ENCODE data around the gene UPK3B. TPM values are rescaled to one million over a fixed set of nuclear protein-coding genes. Genes with fewer than 3 reads are reported as not detected.
"Not testable (repeated sequence)": the region's sequence is repeated elsewhere in the genome, so short reads cannot be mapped to it uniquely, and the experiment has no call there.

The UPK3B gene
- total RNA-seq, 1 experiment from 2014 or later, result not detected

DNA sequence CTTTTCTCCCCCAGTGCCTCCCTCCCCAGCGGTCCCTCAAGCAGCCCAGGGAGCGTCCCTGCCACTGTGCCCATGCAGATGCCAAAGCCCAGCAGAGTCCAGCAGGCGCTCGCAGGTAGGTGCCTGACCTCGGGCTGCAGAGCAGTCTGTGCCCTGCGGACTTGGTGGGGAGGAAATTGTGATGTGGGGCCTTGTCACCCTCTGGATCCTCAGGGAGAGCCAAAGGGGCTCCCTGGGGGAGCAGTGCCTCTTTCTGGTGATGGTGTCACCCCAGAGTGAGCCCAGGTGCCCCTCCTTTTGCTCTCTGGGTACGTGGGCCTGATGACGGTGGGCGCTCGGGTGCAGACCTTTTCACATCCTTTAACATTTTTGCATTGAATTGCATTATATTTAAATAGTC, 18.2 kb upstream of the UPK3B start:
- DNase-seq (ENCODE audit: low spot score), result not testable (repeated sequence)

DNA sequence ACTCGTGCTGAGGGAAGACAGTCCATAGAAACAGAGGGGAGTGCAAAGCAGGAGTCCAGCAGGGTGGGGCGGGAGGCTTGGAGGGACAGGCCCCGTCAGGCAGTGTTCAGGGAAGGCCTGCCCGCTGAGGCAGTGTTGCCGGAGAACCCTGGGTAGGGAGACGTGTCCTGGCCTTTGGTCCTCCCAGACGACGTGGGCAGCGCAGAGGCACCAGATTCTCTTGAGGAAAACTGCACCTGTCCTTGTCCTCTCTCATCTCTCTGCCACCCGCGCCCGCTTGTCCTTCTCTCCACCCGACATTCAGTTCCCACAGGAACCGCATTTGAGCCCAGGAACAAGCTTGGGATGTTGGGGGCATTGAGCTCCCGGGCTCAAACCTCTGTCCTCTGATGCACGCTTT, 14.6 kb upstream of the UPK3B start:
- DNase-seq (ENCODE audit: low spot score), result not testable (repeated sequence)

DNA sequence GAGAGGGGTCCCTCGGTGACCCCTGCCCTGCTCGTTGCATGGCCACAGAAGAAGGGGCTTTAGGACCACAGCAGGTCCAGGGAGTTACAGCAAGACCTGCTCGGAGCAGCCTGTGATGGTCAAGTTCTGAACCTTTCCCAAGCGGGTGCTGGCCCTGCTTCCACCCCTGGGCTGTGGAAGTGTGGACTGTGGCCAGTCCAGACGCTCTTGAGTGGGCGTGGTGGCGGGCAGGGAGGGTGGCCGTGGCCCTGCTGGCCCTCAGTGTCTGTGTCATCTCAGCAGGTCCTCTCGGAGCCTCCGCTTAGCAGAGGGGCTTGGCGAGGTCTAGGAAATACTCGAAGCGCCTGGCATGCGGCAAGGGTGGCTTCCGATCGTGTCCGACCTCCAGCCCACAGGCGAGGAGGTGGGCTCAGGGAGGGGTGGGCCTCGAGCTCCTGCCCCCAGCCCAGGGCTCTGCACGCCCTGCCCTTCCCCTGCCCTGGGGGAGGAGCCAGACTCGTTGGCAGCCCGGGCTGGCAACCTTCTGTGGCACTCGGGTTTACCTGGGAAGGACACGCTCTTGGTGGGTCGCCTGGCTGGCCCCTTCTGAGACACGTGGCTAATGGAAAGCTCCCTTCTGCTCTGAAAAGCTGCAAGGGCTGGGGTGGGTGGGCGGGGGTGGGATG, 12.3 kb upstream of the UPK3B start:
- DNase-seq (ENCODE audit: low spot score), result not testable (repeated sequence)

DNA sequence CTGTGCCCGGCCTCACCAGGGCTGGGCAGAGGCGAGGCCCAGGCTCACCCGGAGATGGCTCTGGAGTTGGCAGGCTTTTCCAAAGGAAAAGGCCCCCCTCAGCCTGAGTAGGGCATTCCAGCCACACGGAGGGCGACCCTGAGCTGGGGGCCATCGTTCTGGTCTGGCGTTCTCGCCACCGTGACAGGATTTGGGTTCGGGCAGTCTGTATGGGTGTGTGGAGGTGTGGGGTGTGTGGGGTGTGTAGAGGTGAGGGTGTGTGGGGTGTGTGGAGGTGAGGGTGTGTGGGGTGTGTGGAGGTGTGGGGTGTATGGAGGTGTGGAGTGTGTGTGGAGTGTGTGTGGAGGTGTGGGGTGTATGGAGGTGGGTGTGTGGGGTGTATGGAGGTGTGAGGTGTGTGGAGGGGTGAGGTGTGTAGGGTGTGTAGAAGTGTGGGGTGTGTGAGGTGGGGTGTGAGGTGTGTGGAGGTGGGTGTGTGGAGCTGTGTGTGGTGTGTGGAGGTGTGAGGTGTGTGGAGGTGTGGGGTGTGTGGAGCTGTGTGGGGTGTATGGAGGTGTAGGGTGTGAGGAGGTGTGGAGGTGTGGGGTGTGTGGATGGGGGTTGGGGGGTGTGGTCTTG, 11.7 kb upstream of the UPK3B start:
- not testable (repeated sequence) for DNase-seq (ENCODE audit: low spot score)

DNA sequence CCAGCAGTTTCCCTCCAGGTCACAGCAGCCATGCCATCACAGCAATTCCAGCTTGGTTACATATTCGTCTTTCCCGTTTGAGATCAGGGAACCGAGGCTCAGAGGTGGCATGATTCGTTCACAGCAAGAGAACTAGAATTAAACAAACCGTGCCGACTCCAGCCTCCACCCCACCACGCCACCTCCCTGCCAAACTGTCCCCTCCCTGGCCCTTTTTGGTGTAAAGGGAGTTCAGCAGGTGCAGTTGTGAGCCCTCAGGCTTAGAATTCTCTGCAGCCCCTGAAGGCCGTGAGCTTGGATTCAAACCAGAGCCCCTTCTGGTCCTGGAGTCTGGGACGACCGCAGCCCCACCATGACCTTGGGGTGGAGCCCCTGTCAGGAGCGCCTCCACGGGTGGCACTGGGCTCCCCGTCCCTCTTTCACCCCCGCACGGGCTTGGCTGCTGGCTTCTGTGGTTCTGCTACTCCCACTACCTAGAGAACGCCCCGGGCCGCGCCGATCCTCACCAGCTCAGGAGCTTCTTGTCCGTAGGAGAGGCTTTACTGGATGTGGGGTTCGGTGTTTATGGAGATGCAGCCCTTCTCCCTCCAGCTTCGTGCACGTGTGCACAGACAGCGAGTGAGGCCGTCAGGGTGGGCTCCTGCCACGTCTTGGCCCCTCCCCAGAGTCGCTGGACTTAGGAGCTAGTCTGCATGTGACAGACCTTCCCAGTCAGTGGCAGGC, 11.0 kb upstream of the UPK3B start:
- DNase-seq (ENCODE audit: low spot score), result not testable (repeated sequence)

DNA sequence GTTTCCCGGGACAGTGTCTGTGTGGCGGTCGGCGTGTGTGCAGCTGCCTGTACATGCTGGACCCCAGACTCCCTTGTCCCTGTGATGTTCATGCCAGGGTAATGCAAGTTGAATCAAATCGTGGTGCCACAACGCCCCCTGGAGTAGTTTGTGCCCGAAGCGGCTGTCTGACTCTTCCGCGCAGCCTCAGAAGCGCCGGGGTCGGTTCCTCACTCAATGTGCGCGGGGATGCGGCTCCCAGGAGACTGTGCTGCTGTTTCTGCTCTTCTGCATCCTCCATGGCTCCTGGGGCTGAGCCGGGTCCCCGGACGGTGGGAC, 10.5 kb upstream of the UPK3B start:
- DNase-seq (ENCODE audit: low spot score), result not testable (repeated sequence)

DNA sequence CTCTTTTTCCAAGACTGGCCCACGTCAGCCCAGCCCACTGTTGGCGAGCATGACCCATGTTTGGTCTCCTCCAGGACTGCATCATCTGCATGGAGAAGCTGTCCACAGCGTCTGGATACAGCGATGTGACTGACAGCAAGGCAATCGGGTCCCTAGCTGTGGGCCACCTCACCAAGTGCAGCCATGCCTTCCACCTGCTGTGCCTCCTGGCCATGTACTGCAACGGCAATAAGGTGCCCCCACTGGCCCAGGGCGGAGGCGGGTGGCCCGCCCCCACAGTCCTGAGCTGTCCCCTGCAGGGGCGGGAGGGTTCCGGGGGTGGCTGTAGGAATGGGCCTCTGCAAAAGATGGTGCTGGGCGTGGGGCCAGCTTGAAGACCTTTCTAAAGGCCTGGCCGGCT, 8.1 kb upstream of the UPK3B start:
- not testable (repeated sequence) for DNase-seq (ENCODE audit: low spot score)

DNA sequence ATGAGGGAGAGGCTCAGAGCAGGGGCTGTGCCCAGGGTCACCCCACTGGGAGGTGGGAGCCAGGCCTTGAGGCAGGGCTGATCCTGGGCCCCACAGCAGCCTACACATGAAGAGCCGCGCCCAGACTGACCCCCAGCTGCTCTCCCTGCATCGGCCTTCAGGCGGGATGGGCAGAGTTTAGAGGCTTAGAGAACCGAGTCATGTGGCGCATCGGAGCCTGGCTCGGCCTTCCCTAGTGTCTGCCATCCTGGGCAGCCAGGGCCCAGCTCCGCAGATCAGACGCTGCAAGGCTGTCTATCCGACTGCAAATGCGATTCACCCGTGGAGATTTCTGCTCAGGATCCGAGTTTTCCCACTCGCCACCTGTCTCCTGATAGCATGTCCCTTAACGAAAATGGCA, 7.5 kb upstream of the UPK3B start:
- not testable (repeated sequence) for DNase-seq (ENCODE audit: low spot score)

DNA sequence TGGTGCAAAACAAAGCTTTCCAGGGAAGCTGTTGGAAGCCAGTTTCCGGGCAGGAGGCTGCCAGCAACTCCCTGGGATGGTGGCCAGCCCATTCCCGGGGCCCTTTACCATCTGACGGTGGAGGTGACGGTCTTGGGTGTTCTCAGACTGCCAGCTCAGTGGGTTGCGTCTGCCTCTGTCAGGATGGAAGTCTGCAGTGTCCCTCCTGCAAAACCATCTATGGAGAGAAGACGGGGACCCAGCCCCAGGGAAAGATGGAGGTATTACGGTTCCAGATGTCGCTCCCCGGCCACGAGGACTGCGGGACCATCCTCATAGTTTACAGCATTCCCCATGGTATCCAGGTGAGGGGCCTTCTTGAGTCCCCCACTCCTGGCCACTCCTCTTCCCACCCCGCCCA, 7.1 kb upstream of the UPK3B start:
- DNase-seq (ENCODE audit: low spot score), result not testable (repeated sequence)

DNA sequence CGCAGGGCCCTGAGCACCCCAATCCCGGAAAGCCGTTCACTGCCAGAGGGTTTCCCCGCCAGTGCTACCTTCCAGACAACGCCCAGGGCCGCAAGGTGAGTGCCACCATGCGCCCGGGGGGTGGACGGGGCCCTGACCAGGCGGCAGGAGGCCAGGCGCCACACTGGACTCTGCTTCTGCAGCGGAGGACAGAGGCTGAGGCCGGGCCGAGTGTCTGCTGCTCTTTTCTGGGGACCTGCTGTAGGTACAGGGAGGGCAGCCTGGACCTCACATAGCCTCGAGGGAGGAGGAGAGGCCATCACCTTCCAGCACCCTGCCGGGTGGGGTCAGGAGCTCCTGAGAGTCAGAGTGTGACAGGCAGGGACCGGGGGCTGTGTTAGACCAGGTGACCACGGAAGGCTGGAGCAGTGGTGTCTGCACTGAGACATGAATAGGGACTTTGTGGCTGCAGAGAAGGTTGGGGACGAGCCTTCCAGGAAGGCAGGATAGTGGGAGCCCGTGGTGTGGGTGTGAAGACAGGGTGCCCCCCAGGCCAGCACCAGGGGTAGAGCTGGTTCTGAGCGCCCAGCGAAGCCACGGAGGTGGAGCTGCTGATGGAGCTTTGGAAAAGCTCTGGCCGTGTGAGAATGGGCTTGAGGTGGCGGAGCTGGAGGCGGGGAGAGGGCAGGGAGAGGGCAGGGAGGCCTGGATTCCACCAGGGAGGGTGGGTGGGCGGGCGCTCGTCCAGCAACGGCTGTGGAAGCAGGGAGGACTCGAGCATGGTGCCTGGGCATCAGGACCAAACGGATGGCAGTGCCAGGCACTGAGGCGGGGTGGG, 5.8 kb upstream of the UPK3B start:
- not testable (repeated sequence) for DNase-seq (ENCODE audit: low spot score)

DNA sequence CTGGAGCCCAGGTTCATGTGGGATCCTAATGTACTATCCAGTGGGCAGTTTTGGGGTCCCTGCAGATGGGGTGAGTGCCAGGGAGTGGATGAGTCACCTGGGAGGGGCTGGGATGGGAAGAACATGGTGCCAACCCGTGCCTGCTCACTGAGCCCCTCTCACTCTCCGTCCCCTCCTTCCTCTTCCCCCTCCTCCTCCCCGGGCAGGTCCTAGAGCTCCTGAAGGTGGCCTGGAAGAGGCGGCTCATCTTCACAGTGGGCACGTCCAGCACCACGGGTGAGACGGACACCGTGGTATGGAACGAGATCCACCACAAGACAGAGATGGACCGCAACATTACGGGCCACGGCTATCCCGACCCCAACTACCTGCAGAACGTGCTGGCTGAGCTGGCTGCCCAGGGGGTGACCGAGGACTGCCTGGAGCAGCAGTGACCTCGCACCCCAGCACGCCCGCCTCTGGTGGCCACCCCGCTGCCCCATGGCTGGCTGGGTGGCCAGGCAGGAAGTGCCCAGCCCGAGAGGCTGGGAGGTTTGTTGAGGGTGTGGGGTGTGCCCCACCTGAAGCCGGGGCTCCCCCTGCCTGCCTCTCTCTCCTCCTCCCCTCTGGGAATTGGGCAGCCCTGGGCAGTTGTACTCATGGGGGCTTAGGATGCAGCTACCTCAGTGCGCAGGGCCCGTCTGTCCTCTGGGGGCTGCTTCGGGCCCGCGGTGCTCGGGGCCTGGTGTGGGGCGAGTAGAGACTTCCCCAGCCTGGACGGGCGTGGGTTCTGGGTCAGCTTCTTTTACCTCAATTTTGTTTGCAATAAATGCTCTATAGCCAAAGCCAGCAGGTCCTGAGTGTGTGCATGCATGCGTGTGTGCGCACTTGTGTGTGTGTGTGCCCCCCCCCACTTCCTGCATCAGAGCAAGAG, 4.9 kb upstream of the UPK3B start:
- no peak for DNase-seq (ENCODE audit: low spot score)

DNA sequence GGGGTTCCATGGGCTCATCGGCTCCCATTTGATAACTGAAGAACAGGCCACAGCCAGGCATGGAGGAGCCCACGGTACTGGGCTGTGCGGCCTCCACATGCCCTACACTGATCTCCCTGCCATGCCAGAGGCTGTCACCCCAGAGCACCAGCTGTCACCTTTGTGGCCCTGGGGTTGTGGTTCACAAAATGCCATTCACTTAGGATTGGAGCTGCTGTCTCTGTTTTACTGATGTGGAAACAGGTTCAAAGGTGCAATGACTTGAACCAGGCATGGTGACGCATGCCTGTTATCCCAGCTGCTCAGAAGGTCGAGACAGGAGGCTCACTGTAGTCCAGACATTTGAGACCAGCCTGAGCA, 4.3 kb upstream of the UPK3B start:
- DNase-seq (ENCODE audit: low spot score), result no peak

DNA sequence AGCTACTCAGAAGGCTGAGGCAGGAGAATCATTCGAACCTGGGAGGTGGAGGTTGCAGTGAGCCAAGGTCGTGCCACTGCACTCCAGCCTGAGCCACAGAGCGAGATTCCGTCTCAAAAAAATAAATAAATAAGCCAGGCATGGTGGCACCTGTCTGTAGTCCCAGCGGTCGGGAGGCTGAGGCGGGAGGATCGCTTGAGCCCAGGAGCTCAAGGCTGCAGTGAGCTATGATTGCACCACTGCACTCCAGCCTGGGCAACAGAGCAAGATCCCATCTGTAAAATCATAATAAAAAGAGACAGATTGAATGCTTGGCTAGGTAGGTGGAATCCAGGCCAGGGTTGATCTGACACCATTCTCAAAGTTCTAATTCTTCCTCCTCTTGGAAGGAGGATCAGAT, 3.7 kb upstream of the UPK3B start:
- not testable (repeated sequence) for DNase-seq (ENCODE audit: low spot score)

DNA sequence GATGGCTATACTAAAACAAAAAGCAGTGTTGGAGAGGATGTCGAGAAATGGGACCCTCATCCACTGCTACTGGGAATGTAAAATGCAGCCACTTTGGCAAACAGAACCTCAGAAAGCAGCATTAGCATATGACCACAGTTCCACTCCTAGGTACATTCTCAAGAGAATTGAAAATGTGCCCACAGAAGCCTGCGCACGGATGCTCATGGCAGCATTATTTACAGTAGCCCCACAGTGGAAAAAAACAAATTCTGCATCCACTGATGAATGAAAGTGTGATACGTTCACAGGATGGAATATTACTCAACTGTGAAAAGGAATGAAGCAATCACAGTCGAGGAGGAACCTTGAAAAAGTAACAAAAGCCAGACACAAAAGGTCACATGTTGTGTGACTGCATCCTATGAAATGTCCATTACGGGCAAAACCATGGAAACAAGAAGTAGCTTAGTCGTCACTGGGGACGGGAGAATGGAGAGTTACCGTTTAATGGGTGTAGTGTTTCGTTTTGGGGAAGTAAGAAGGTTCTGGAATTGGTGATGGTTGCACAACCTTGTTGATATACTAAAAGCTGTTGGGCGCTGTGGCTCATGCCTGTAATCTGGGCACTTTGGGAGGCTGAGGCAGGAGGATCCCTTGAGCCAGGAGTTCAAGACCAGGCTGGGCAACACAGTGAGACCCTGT, 2.5 kb upstream of the UPK3B start:
- DNase-seq (ENCODE audit: low spot score), result peak; percentile 23

DNA sequence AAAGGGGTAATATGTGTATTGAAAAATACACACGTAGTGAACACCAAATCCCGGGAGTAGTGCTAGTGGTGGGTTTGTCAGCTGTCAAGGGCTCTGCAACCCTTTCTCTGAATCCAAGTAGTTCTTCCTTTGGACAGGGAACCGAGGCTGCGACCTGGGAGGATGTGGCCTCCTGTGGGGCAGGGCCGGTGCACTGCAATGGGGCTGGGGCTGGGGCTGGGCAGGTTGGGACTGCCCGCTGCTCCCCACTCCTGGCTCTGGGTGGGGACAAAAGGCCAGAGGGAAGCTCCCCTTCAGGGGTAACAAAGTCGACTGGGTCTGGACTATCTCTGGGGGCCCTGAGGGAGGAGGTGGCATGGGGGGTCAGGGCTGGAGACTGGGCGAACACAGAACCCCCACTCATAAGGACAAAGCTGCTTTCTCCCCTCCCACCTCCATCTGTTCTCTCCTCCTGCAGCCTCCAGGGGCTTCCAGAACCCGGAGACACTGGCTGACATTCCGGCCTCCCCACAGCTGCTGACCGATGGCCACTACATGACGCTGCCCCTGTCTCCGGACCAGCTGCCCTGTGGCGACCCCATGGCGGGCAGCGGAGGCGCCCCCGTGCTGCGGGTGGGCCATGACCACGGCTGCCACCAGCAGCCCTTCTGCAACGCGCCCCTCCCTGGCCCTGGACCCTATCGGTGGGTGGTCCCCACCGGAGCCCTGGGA, 1.0 kb downstream of the UPK3B start:
- not testable (repeated sequence) for DNase-seq (ENCODE audit: low spot score)

DNA sequence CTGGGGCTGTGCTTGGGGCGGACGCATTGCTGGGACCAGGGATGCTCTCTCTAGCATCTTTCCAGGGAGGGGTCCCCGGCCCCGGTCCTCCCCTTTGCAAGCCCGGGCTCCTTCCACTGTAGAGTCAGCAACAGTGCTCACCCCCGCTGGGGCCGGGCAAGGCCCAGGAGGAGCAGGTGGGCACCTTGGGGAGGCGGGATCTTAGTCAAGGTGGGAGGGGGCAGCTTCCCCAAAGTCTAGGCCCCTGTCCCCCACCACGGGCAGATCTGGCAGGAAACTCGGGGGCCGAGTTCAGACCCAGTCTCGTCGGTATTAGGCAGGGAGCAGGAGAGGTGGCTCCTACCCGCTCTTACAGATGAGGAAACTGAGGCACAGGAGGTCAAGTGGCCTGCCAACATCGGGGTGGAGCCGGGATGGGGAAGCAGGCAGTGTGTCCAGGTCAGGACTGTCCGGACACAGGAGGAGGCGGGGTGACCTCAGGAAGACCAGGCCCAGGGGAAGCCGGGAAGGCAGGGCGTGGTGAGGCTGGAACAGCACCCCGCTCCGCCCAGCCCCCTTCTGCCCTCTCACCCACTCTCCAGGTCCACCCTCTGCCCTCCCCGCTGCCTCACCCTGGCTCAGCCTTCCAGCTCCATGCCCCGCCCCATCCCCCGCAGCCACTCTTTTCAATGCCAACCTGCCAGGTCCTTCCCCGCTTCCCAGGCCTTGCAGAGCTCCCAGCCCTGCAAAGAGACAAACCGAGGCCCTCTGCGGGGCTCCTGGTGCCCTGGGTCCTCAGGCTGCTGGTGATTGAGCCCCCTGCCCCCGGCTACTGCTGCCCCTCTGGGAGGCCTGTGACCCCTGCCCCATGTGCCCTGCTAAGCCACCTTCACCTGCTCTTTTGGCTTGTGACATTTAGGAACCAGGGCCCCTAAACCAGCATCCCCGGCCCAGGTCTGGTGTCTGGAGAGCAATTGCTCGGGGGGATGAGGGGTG, 1.8 kb downstream of the UPK3B start:
- not testable (repeated sequence) for DNase-seq (ENCODE audit: low spot score)

DNA sequence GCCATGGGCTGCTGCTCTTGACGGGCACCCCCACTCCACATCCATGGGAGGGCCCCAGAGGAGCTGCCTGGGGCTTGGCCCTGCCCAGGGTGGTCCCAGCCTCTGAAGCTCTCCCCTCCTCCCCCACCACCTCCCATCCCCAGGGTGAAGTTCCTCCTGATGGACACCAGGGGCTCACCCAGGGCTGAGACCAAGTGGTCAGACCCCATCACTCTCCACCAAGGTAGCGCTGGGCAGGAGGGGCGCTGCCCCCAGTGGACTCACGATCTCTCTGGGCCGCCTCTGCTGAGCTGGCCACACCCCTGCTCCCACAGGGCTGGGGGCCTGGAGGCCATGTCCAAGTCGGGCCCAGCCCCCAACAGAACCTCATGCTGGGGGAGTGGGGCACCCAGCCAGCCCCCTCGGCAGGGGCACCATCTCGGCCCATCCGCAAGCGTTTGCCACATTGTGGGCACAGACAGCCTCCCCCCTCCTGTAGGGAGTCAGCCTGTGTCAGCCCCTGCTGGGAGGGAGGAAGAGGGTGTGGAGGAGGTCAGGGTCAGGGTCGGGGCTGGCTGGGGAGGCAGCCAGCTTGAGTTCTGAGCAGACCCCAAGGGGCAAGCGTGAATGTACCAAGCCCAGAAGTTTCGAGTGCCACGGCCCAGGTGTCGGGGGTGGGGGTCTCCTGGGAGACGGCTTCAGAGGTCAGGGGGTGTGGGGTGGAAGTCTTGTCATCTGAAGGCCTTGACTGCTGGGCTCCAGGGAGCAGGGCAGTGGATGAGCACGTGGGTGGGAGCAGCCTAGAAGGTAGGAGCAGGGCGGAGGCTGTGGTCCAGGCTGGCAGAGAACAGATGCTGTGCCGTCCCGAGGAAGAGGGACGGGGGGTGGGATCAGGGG, 2.8 kb downstream of the UPK3B start:
- DNase-seq (ENCODE audit: low spot score), result peak; percentile 20
